IMR-90 (cell line): Measurements from ENCODE around the gene GABPB1. TPM values are rescaled to one million over a fixed set of nuclear protein-coding genes. Genes with fewer than 3 reads are reported as not detected.

ENCODE experiments used
- ATAC-seq: fragments of 200-7000 bp; cut with Tn5 transposase; 2 replicates; pipeline ENCODE4 v1.9.1; 2020; ENCODE audit warnings: low read depth, mild to moderate bottlenecking, moderate library complexity
- BruUV-seq: library from RNA; stranded (reverse); fragments of 400-500 nt; replicated peaks from 2 replicates; lab custom pipeline; 2021; lab: Mats Ljungman, UMichigan
- CTCF ChIA-PET: fragments of 300-600 bp; formaldehyde crosslinking; extraction: SDS; loops from one replicate; lab custom pipeline; 2021; ENCODE audit warnings: antibody characterized with exemption; lab: Yijun Ruan, JAX
- POLR2A ChIA-PET: fragments of 300-600 bp; sonication (Branson Sonifier 250); formaldehyde crosslinking; loops from one replicate; lab custom pipeline; 2022; ENCODE audit warnings: antibody characterized with exemption; ENCODE audit not compliant: unreplicated experiment; lab: Charles Lee
- DNase-seq: peaks from one replicate; pipeline ENCODE4 v3.0.0; 2013
- H2AFZ ChIP-seq: replicated peaks from 2 replicates; pipeline ENCODE3; 2013; ENCODE audit warnings: low read length, mild to moderate bottlenecking; ENCODE audit not compliant: poor library complexity
- H2AK5ac ChIP-seq: 2 replicates; pipeline ENCODE4 v1.6.1; 2013; ENCODE audit warnings: low read depth, low read length, inconsistent platforms
- H2AK9ac ChIP-seq: replicated peaks from 2 replicates; pipeline ENCODE3; 2013; ENCODE audit warnings: mild to moderate bottlenecking, low read depth, low read length, moderate library complexity; ENCODE audit not compliant: poor library complexity
- H2BK120ac ChIP-seq: 2 replicates; pipeline ENCODE4 v1.6.1; 2013; ENCODE audit warnings: low read depth, low read length, inconsistent platforms
- H2BK15ac ChIP-seq: 3 replicates; pipeline ENCODE4 v1.6.1; 2013; ENCODE audit warnings: low read depth, low read length, inconsistent platforms
- H2BK20ac ChIP-seq: 2 replicates; pipeline ENCODE4 v1.6.1; 2013; ENCODE audit warnings: low read depth, mild to moderate bottlenecking, inconsistent platforms, low read length, moderate library complexity
- H2BK5ac ChIP-seq: 2 replicates; pipeline ENCODE4 v1.6.1; 2013; ENCODE audit warnings: mild to moderate bottlenecking, low read depth, low read length, inconsistent platforms; ENCODE audit not compliant: poor library complexity, severe bottlenecking
- H3K14ac ChIP-seq: replicated peaks from 2 replicates; pipeline ENCODE4 v1.6.1; 2013; ENCODE audit warnings: low read depth, low read length, inconsistent platforms
- H3K18ac ChIP-seq: 2 replicates; pipeline ENCODE4 v1.6.1; 2013; ENCODE audit warnings: low read depth, low read length, control low read depth
- H3K23ac ChIP-seq: 2 replicates; pipeline ENCODE4 v1.6.1; 2013; ENCODE audit warnings: low read depth, low read length, inconsistent platforms
- H3K27ac ChIP-seq: 2 replicates; pipeline ENCODE4 v1.5.1; 2013; ENCODE audit warnings: mild to moderate bottlenecking, control low read depth, low read length; ENCODE audit not compliant: insufficient read depth
- H3K27me3 ChIP-seq: 2 replicates; pipeline ENCODE4 v1.6.1; 2013; ENCODE audit warnings: low read length; ENCODE audit not compliant: control insufficient read depth, insufficient read depth
- H3K36me3 ChIP-seq: 2 replicates; pipeline ENCODE4 v1.6.1; 2013; ENCODE audit warnings: low read length, mixed read lengths; ENCODE audit not compliant: control insufficient read depth, insufficient read depth
- H3K4ac ChIP-seq: 2 replicates; pipeline ENCODE4 v1.6.1; 2013; ENCODE audit warnings: low read depth, low read length, inconsistent platforms
- H3K4me1 ChIP-seq: 2 replicates; pipeline ENCODE4 v1.6.1; 2013; ENCODE audit warnings: low read length, mixed read lengths; ENCODE audit not compliant: control insufficient read depth, insufficient read depth
- H3K4me2 ChIP-seq: 2 replicates; pipeline ENCODE4 v1.6.1; 2013; ENCODE audit warnings: low read depth, mild to moderate bottlenecking, control low read depth, low read length, moderate library complexity
- H3K4me3 ChIP-seq: 2 replicates; pipeline ENCODE4 v1.5.1; 2013; ENCODE audit warnings: low read depth, mild to moderate bottlenecking, control low read depth, low read length, moderate library complexity; ENCODE audit not compliant: insufficient read depth
- H3K56ac ChIP-seq: 2 replicates; pipeline ENCODE4 v1.6.1; 2013; ENCODE audit warnings: low read length, inconsistent platforms; ENCODE audit not compliant: insufficient read depth; ENCODE audit errors: extremely low read depth
- H3K79me1 ChIP-seq, 2 experiments: 2 replicates each; pipeline ENCODE4 v1.6.1; 2013; ENCODE audit warnings: low read length in 2 of 2, inconsistent platforms in 1 of 2, low read depth in 1 of 2
- H3K9ac ChIP-seq: 2 replicates; pipeline ENCODE4 v1.6.1; 2013; ENCODE audit warnings: low read depth, low read length, control low read depth
- H3K9me1 ChIP-seq: 2 replicates; pipeline ENCODE4 v1.6.1; 2013; ENCODE audit warnings: low read length, inconsistent platforms; ENCODE audit not compliant: insufficient read depth
- H3K9me3 ChIP-seq: 2 replicates; pipeline ENCODE4 v1.6.1; 2013; ENCODE audit warnings: low read length; ENCODE audit not compliant: control insufficient read depth, insufficient read depth
- H4K20me1 ChIP-seq: 2 replicates; pipeline ENCODE4 v1.6.1; 2013; ENCODE audit warnings: low read length, inconsistent platforms; ENCODE audit not compliant: insufficient read depth
- H4K5ac ChIP-seq: 2 replicates; pipeline ENCODE4 v1.6.1; 2013; ENCODE audit warnings: mild to moderate bottlenecking, low read depth, low read length, control low read depth
- H4K8ac ChIP-seq, 2 experiments: 2 replicates each; pipeline ENCODE4 v1.6.1; 2013; ENCODE audit warnings: low read depth in 2 of 2, low read length in 2 of 2, control low read depth in 1 of 2, inconsistent platforms in 1 of 2
- H4K91ac ChIP-seq: 2 replicates; pipeline ENCODE4 v1.6.1; 2013; ENCODE audit warnings: low read depth, low read length, inconsistent platforms; ENCODE audit not compliant: insufficient read depth
- CEBPB ChIP-seq: IDR thresholded peaks from 2 replicates; pipeline ENCODE4 v1.6.1; 2012; ENCODE audit warnings: low read depth, low read length, improper control_type of control experiment
- MAFK ChIP-seq: IDR thresholded peaks from 2 replicates; pipeline ENCODE4 v1.6.1; 2012; ENCODE audit warnings: low read depth, low read length, improper control_type of control experiment
- RCOR1 ChIP-seq: IDR thresholded peaks from 2 replicates; pipeline ENCODE4 v1.6.1; 2012; ENCODE audit warnings: mild to moderate bottlenecking, low read length, improper control_type of control experiment; ENCODE audit not compliant: insufficient replicate concordance
- WGBS, 2 experiments: methylation state at CpG; one replicate each; pipeline versions ENCODE4 v1.1.5 to v1.1.7; 2013; ENCODE audit warnings: missing lambda C conversion rate in 2 of 2; ENCODE audit not compliant: insufficient read length in 1 of 2; ENCODE audit errors: extremely low coverage in 2 of 2; 5-methylcytosine and 5-hydroxymethylcytosine counted together
- dilution Hi-C: fragments of 300-500 bp; cut with HindIII; formaldehyde crosslinking; loops from one replicate; pipeline ENCODE4 v1.14.3; 2018; ENCODE audit warnings: low sequenced_read_pairs; ENCODE audit not compliant: unreplicated experiment
- in situ Hi-C: fragments of 300-500 bp; cut with MboI; formaldehyde crosslinking; loops from 3 replicates; pipeline ENCODE4 v1.14.3; 2019; ENCODE audit warnings: low sequenced_read_pairs, inconsistent platforms, mixed read lengths
- intact Hi-C: fragments of 100-400 bp; cut with micrococcal nuclease; formaldehyde crosslinking; loops from 2 replicates; pipeline ENCODE4 v1.10.0; 2022
- polyA plus RNA-seq, 3 experiments: library from polyadenylated mRNA; depleted of rRNA; stranded (reverse); fragments of >200 nt; gene quantifications; 2 replicates each; pipeline ENCODE4 v1.2.3, GENCODE V29; 2012; ENCODE audit warnings: low replicate concordance in 1 of 3
- total RNA-seq: library from RNA; depleted of rRNA; stranded (reverse); fragments of >200 nt; gene quantifications from 2 replicates; pipeline ENCODE4 v1.2.3, GENCODE V29; 2012

GABPB1 gene
- total and polyA plus RNA-seq, 2 of the 4 experiments (the other 2 are of a cell fraction), result 26.3 to 89.3 TPM

GRCh38 chr15:50257924-50258323 lies 97.1 kb downstream of the GABPB1 start:
- Histone ChIP-seq H3K27me3 (peaks cover 7% of the 10 kb centered on the region; the same call in 1 of the 2 replicates), H2BK20ac (no peak overlapping the region), H3K23ac (no peak overlapping the region), H3K9me1 (peaks cover 7% of the 10 kb centered on the region), H4K20me1 (no peaks in the 10 kb centered on the region), H2BK15ac (0 out of 3 replicates have a peak overlapping the region, but pooled peaks have one; percentile 72), H3K18ac (no peak overlapping the region), H2AFZ (no peak overlapping the region), H3K27ac (no peak overlapping the region), H3K36me3 (no peaks in the 10 kb centered on the region), H4K91ac (no peak overlapping the region), H3K4me2 (no peak overlapping the region), H3K79me1 (no peaks in the 10 kb centered on the region), H3K56ac (no peak overlapping the region), H2BK5ac (no peak overlapping the region), H3K14ac (no peak overlapping the region), H3K4ac (no peak overlapping the region), H3K4me3 (no peak overlapping the region), H4K5ac (no peak overlapping the region), H2BK120ac (no peak overlapping the region), H4K8ac (no peak overlapping the region), H3K9me3 (no peaks in the 10 kb centered on the region), H2AK9ac (no peak overlapping the region), H2AK5ac (no peak overlapping the region), H3K4me1 (peaks cover 10% of the 10 kb centered on the region), H3K9ac (no peak overlapping the region)
- WGBS, 2 experiments, result no CpG with 5 or more reads among the region's 3 CpGs
- in situ Hi-C loops (no loop called here), dilution Hi-C loops (no loop called here), intact Hi-C loops (no loop called here)
- DNase-seq (peak; percentile 77), ATAC-seq (no peak)
- no TSS peak for BruUV-seq
- CTCF ChIA-PET, result interaction anchor here (1.2 kb wide), 1 partner anchor 14 kb away, joined by 3 read pairs; no protein-coding TSS in a partner anchor
- TF ChIP-seq RCOR1 (peak; percentile 63), MAFK (no peak), CEBPB (peak; percentile 78)
- POLR2A ChIA-PET, result no interaction called here
